Muscle layer of duodenum (tissue), 2 donors: Measurements from ENCODE around the gene HSPA8.
"Not testable (repeated sequence)": the region's sequence is repeated elsewhere in the genome, so short reads cannot be mapped to it uniquely, and the experiment has no call there.

Experiments
- H3K27ac ChIP-seq: one replicate; pipeline ENCODE4 v1.7.0; 2013; ENCODE audit warnings: mild to moderate bottlenecking, low read length
- H3K27me3 ChIP-seq: one replicate; pipeline ENCODE4 v1.7.0; 2013; ENCODE audit warnings: low read depth, mild to moderate bottlenecking, control low read depth, low read length
- H3K36me3 ChIP-seq, 2 donors: one replicate each; pipeline ENCODE4 v1.7.0; 2013; ENCODE audit warnings: low read length in 2 of 2, control low read depth in 1 of 2, mild to moderate bottlenecking in 1 of 2; ENCODE audit not compliant: insufficient read depth in 2 of 2, control insufficient read depth in 1 of 2
- H3K4me1 ChIP-seq, 2 donors: one replicate each; pipeline ENCODE4 v1.7.0; 2013; ENCODE audit warnings: low read length in 2 of 2, mild to moderate bottlenecking in 2 of 2, control low read depth in 1 of 2, moderate library complexity in 1 of 2; ENCODE audit not compliant: insufficient read depth in 2 of 2, control insufficient read depth in 1 of 2
- H3K4me3 ChIP-seq, 2 donors: one replicate each; pipeline ENCODE4 v1.7.0; 2013; ENCODE audit warnings: low read length in 2 of 2, low read depth in 1 of 2, mild to moderate bottlenecking in 1 of 2
- H3K9me3 ChIP-seq, 2 donors: one replicate each; pipeline ENCODE4 v1.7.0; 2013; ENCODE audit warnings: low read length in 2 of 2, control low read depth in 1 of 2, mild to moderate bottlenecking in 1 of 2; ENCODE audit not compliant: control insufficient read depth in 1 of 2
- donor health status: healthy.

The HSPA8 gene

GRCh38 chr11:123088896-123089295 lies 27.0 kb upstream of the HSPA8 start:
- not testable (repeated sequence) for H3K27me3 ChIP-seq, H3K4me3 ChIP-seq, H3K9me3 ChIP-seq, H3K36me3 ChIP-seq, H3K27ac ChIP-seq
- peaks cover 0 to 19% of the 10 kb centered on the region in 2 donors for H3K4me1 ChIP-seq

GRCh38 chr11:123087657-123088056 lies 25.7 kb upstream of the HSPA8 start:
- not testable (repeated sequence) for H3K36me3 ChIP-seq, H3K27me3 ChIP-seq, H3K27ac ChIP-seq, H3K4me3 ChIP-seq, H3K9me3 ChIP-seq
- H3K4me1 ChIP-seq, result peaks cover 0 to 30% of the 10 kb centered on the region in 2 donors

GRCh38 chr11:123086305-123086704 lies 24.4 kb upstream of the HSPA8 start:
- Histone ChIP-seq H3K4me1 (peaks cover 0 to 25% of the 10 kb centered on the region in 2 donors), H3K27ac (no peak overlapping the region), H3K36me3 (peaks cover 3 to 13% of the 10 kb centered on the region in 2 donors), H3K27me3 (no peaks in the 10 kb centered on the region), H3K9me3 (no peaks in the 10 kb centered on the region), H3K4me3 (no peak overlapping the region)

- Histone ChIP-seq H3K27me3 (no peaks in the 10 kb centered on the region), H3K36me3 (peaks cover 3 to 13% of the 10 kb centered on the region in 2 donors), H3K9me3 (no peaks in the 10 kb centered on the region), H3K27ac (no peak overlapping the region), H3K4me3 (no peak overlapping the region), H3K4me1 (peaks cover 0 to 25% of the 10 kb centered on the region in 2 donors)
Measured at GRCh38 chr11:123085497-123085896, 23.6 kb upstream of the HSPA8 start.

GRCh38 chr11:123084454-123084853 lies 22.5 kb upstream of the HSPA8 start:
- H3K27ac ChIP-seq, result no peak overlapping the region

GRCh38 chr11:123083623-123084029 lies 21.7 kb upstream of the HSPA8 start:
- peaks cover 7 to 13% of the 10 kb centered on the region in 2 donors for H3K36me3 ChIP-seq
- H3K27ac ChIP-seq, result peak overlapping the region; percentile 30

More at GRCh38 chr11:123084454-123084853, 22.5 kb upstream of the HSPA8 start:
- no peaks in the 10 kb centered on the region for H3K9me3 ChIP-seq
- H3K27me3 ChIP-seq, result no peaks in the 10 kb centered on the region
- peaks cover 0 to 25% of the 10 kb centered on the region in 2 donors for H3K4me1 ChIP-seq
- H3K4me3 ChIP-seq, result no peak overlapping the region
- H3K36me3 ChIP-seq, result peaks cover 7 to 13% of the 10 kb centered on the region in 2 donors

GRCh38 chr11:123082977-123083376 lies 21.0 kb upstream of the HSPA8 start:
- H3K27ac ChIP-seq, result peak overlapping the region; percentile 30
- H3K27me3 ChIP-seq, result no peaks in the 10 kb centered on the region
- no peaks in the 10 kb centered on the region for H3K9me3 ChIP-seq
- peaks cover 0 to 25% of the 10 kb centered on the region in 2 donors for H3K4me1 ChIP-seq
- H3K4me3 ChIP-seq, result no peak overlapping the region
- H3K36me3 ChIP-seq, result peaks cover 7 to 13% of the 10 kb centered on the region in 2 donors

More at GRCh38 chr11:123083623-123084029, 21.7 kb upstream of the HSPA8 start:
- Histone ChIP-seq H3K27me3 (no peaks in the 10 kb centered on the region), H3K4me3 (no peak overlapping the region), H3K4me1 (peaks cover 0 to 25% of the 10 kb centered on the region in 2 donors), H3K9me3 (no peaks in the 10 kb centered on the region)

- H3K36me3 ChIP-seq, result peaks cover 7 to 18% of the 10 kb centered on the region in 2 donors
- H3K9me3 ChIP-seq, result no peaks in the 10 kb centered on the region
- peaks cover 0 to 18% of the 10 kb centered on the region in 2 donors for H3K4me1 ChIP-seq
- H3K27me3 ChIP-seq, result no peaks in the 10 kb centered on the region
- H3K4me3 ChIP-seq, result no peak overlapping the region
- no peak overlapping the region for H3K27ac ChIP-seq
Measured at GRCh38 chr11:123080015-123080414, 18.1 kb upstream of the HSPA8 start.

- Histone ChIP-seq H3K9me3 (no peaks in the 10 kb centered on the region), H3K27me3 (no peaks in the 10 kb centered on the region), H3K27ac (no peak overlapping the region), H3K4me1 (peaks cover 0 to 10% of the 10 kb centered on the region in 2 donors), H3K4me3 (no peak overlapping the region), H3K36me3 (peaks cover 9 to 25% of the 10 kb centered on the region in 2 donors)
Measured at GRCh38 chr11:123076484-123076883, 14.5 kb upstream of the HSPA8 start.

- H3K36me3 ChIP-seq, result peaks cover 5 to 24% of the 10 kb centered on the region in 2 donors
- peaks cover 12 to 29% of the 10 kb centered on the region in 2 donors for H3K4me1 ChIP-seq
- H3K27me3 ChIP-seq, result no peaks in the 10 kb centered on the region
- H3K4me3 ChIP-seq, result no peak overlapping the region
- no peaks in the 10 kb centered on the region for H3K9me3 ChIP-seq
- no peak overlapping the region for H3K27ac ChIP-seq
Measured at GRCh38 chr11:123073343-123074057, 11.6 kb upstream of the HSPA8 start.

- Histone ChIP-seq H3K36me3 (peaks cover 5 to 22% of the 10 kb centered on the region in 2 donors), H3K4me1 (peaks cover 12 to 29% of the 10 kb centered on the region in 2 donors), H3K27ac (no peak overlapping the region), H3K9me3 (no peaks in the 10 kb centered on the region), H3K27me3 (no peaks in the 10 kb centered on the region), H3K4me3 (no peak overlapping the region)
Measured at GRCh38 chr11:123072762-123073161, 10.8 kb upstream of the HSPA8 start.
